Lower lobe of right lung (tissue), 2 donors: ENCODE results near the gene VPS37D. TPM values are rescaled to one million over a fixed set of nuclear protein-coding genes. Genes with fewer than 3 reads are reported as not detected.

Experiments
- ATAC-seq, 2 donors: fragments of 200-7000 bp; cut with Tn5 transposase; one replicate each; pipeline ENCODE4 v1.9.1; 2020 to 2022; ENCODE audit warnings: mild to moderate bottlenecking in 2 of 2, moderate library complexity in 2 of 2
- DNase-seq: peaks from one replicate; pipeline ENCODE4 v3.0.0-alpha.2; 2020
- H3K27ac ChIP-seq: fragments of 200-600 bp; one replicate; pipeline ENCODE4 v1.8.0; 2022
- H3K27me3 ChIP-seq: fragments of 200-600 bp; one replicate; pipeline ENCODE4 v1.8.0; 2022; ENCODE audit warnings: low read depth
- H3K36me3 ChIP-seq: fragments of 200-600 bp; one replicate; pipeline ENCODE4 v1.8.0; 2022; ENCODE audit warnings: mild to moderate bottlenecking
- H3K4me1 ChIP-seq: fragments of 200-600 bp; one replicate; pipeline ENCODE4 v1.8.0; 2022
- H3K4me3 ChIP-seq: fragments of 200-600 bp; one replicate; pipeline ENCODE4 v1.8.0; 2022; ENCODE audit warnings: mild to moderate bottlenecking
- H3K9me3 ChIP-seq: fragments of 200-600 bp; one replicate; pipeline ENCODE4 v1.8.0; 2022
- intact Hi-C: fragments of 100-400 bp; cut with DNase I; formaldehyde crosslinking; loops from one replicate; pipeline ENCODE4 v1.11.0; 2022
- total RNA-seq: library from RNA; stranded (reverse); fragmentation: NEBNext Ultra II Directional; extraction: Animal tissue kit (Norgen Biotek cat#: 25700); gene quantifications from one replicate; pipeline ENCODE4 v1.2.1, GENCODE V29; 2021
- TF ChIP-seq, protein P1 (sequence below): fragments of 200-600 bp; IDR thresholded peaks from one replicate; pipeline ENCODE4 v1.8.0; 2022; ENCODE audit warnings: antibody characterized with exemption, mild to moderate bottlenecking
- donor health status: DM: no; HTN: yes; CAD: no; lungs with severe emphysema.

VPS37D gene
- total RNA-seq, 1 donor from 2014 or later: 1.3 TPM

- Histone ChIP-seq H3K27ac (no peak overlapping the region), H3K4me3 (no peak overlapping the region), H3K9me3 (peaks cover 10% of the 10 kb centered on the region), H3K36me3 (no peaks in the 10 kb centered on the region), H3K27me3 (peaks cover 7% of the 10 kb centered on the region), H3K4me1 (no peaks in the 10 kb centered on the region)
- DNase-seq (no peak), ATAC-seq (no peak)
- TF ChIP-seq, protein P1, sequence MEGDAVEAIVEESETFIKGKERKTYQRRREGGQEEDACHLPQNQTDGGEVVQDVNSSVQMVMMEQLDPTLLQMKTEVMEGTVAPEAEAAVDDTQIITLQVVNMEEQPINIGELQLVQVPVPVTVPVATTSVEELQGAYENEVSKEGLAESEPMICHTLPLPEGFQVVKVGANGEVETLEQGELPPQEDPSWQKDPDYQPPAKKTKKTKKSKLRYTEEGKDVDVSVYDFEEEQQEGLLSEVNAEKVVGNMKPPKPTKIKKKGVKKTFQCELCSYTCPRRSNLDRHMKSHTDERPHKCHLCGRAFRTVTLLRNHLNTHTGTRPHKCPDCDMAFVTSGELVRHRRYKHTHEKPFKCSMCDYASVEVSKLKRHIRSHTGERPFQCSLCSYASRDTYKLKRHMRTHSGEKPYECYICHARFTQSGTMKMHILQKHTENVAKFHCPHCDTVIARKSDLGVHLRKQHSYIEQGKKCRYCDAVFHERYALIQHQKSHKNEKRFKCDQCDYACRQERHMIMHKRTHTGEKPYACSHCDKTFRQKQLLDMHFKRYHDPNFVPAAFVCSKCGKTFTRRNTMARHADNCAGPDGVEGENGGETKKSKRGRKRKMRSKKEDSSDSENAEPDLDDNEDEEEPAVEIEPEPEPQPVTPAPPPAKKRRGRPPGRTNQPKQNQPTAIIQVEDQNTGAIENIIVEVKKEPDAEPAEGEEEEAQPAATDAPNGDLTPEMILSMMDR: no peak
- intact Hi-C loops: no loop called here
Measured at GRCh38 chr7:73638911-73639310, 28.7 kb upstream of the VPS37D start.

- H3K27ac ChIP-seq: no peak overlapping the region
- no peaks in the 10 kb centered on the region for H3K36me3 ChIP-seq
- intact Hi-C loops: no loop called here
- no peak for ATAC-seq
- H3K4me3 ChIP-seq: no peak overlapping the region
- no peak for DNase-seq
- H3K27me3 ChIP-seq: peaks cover 22% of the 10 kb centered on the region
- H3K9me3 ChIP-seq: peaks cover 10% of the 10 kb centered on the region
- H3K4me1 ChIP-seq: peaks cover under 1% of the 10 kb centered on the region
- TF ChIP-seq, protein P1: no peak
Measured at GRCh38 chr7:73642834-73643233, 24.8 kb upstream of the VPS37D start.

- intact Hi-C loops: no loop called here
- Histone ChIP-seq H3K36me3 (no peaks in the 10 kb centered on the region), H3K4me1 (peaks cover 3% of the 10 kb centered on the region), H3K9me3 (peaks cover 10% of the 10 kb centered on the region), H3K27me3 (peaks cover 30% of the 10 kb centered on the region), H3K4me3 (no peak overlapping the region), H3K27ac (no peak overlapping the region)
- ATAC-seq (no peak), DNase-seq (no peak)
- TF ChIP-seq, protein P1: no peak
Measured at GRCh38 chr7:73644688-73645286, 22.8 kb upstream of the VPS37D start.

DNA sequence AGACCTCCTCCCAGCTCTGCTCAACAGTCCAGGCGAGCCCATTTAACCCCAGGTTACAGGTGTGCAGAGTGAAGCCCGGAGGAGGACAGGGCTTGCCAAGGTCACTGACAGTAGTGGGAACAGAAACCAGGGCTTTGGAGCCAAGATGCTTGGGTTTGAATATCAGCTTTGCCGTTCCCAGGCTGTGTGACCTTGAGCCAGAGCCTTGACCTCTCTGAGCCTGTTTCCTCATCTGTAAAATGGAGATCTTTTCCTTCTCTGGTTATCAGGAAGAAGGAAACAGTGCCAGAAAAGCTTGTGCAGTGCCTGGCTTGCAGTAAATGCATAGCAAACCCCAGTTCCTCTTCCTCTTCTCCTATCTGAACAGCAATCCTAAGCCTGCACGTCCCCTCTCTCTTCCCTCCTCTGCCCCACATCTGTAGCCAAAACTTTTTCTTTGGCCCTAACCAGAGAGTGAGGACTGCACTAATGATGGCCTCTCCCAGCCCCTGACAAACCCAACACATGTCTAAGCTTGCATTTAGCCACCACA is 21.9 kb upstream of the VPS37D start:
- H3K4me1 ChIP-seq: peaks cover 3% of the 10 kb centered on the region
- no peaks in the 10 kb centered on the region for H3K36me3 ChIP-seq
- no peak overlapping the region for H3K27ac ChIP-seq
- TF ChIP-seq, protein P1: no peak
- peaks cover 39% of the 10 kb centered on the region for H3K27me3 ChIP-seq
- no peak overlapping the region for H3K4me3 ChIP-seq
- intact Hi-C loops: no loop called here
- peaks cover 10% of the 10 kb centered on the region for H3K9me3 ChIP-seq
- ATAC-seq (no peak), DNase-seq (no peak)

DNA sequence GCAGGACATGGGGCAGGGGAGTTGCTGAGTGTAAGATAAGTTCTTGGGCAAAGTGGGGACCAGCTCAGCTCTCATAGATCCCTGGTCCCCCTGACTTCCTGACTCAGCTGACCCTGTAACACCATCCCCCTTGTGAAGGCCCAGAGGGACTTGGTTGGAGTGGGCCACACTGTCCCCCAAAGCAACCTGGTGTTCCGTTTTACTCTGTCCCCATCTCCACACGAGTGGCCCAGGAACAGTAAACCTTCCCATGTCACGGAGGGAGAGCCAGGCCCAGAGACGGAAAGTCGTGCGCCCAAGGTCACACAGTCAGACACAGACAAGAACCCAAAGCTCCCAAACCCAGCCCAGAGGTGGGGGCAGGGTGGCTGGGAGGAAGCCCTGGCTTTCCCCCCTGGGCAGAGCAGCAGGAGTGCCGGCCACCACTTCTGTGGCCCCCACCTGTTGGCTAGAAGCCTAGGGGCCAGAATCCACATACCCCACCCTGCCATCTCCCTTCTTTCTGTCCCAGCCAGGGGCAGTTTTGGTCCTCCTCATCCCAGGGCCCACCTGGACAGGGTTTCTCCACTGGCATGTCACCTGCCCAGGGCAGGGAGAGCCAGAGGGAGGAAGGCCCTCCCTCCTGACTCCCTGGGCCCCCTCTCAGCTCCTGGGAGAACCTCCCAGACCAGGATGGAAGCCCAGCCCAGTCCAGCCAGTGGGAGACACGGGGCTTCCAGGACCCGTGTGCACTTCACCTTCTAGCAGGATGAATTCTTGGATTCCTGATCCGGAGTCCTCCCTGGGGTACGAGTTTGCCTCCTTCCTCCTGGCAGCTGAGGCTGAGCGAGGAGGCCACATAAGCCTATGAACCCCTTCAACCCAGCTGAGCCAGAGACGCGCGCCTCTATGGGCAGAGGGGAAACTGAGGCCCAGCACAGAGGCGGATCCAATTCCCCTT is 20.6 kb upstream of the VPS37D start:
- H3K27me3 ChIP-seq: peaks cover 47% of the 10 kb centered on the region
- TF ChIP-seq, protein P1: no peak
- no peaks in the 10 kb centered on the region for H3K36me3 ChIP-seq
- H3K9me3 ChIP-seq: no peaks in the 10 kb centered on the region
- intact Hi-C loops: no loop called here
- peak overlapping the region; percentile 43 for H3K4me3 ChIP-seq
- no peak for ATAC-seq
- no peak overlapping the region for H3K27ac ChIP-seq
- H3K4me1 ChIP-seq: peaks cover 3% of the 10 kb centered on the region
- DNase-seq: no peak
